Fibroblast of villous mesenchyme (primary cell): ENCODE measurements around the gene SULT4A1. TPM values are rescaled to one million over a fixed set of nuclear protein-coding genes. Genes with fewer than 3 reads are reported as not detected.

Experiments used
- small RNA-seq: library from RNA; depleted of rRNA; stranded (forward); fragments of <200 nt; gene quantifications from one replicate; pipeline ENCODE3, GENCODE V24; 2012
- total RNA-seq: library from RNA; depleted of rRNA; stranded (reverse); fragments of >200 nt; gene quantifications from 2 replicates; pipeline ENCODE4 v1.2.3, GENCODE V29; 2012

The SULT4A1 gene
- total RNA-seq, 1 donor: not detected

Small RNAs within 50 kb of the gene (small RNA-seq; reads per million reads assigned to genes)
- not detected for gene HMGN2P9

Other genes with a start within 250 kb of the SULT4A1 start
- 0.32 and 0.86 TPM in 2 replicates for gene EFCAB6, start 50.2 kb downstream of the SULT4A1 start, total RNA-seq
- gene PNPLA5, start 29.5 kb upstream of the SULT4A1 start, total RNA-seq: not detected in 2 replicates
- gene PNPLA3, start 61.3 kb upstream of the SULT4A1 start, total RNA-seq: 5.5 and 8.2 TPM in 2 replicates
- 37.6 and 37.7 TPM in 2 replicates for gene SAMM50, start 92.9 kb upstream of the SULT4A1 start, total RNA-seq
- 19.0 and 30.9 TPM in 2 replicates for gene PARVB, start 161.8 kb upstream of the SULT4A1 start, total RNA-seq